Measurements from ENCODE around the gene TCAP. TPM values are rescaled to one million over a fixed set of nuclear protein-coding genes. Genes with fewer than 3 reads are reported as not detected.

TCAP gene
- total and polyA plus RNA-seq, 10 of the 15 experiments (the other 5 are each of a cell fraction or from before 2014, with no cell fraction given), result 0.17 to 1.0 (median 0.36) TPM; not detected in 3

DNA sequence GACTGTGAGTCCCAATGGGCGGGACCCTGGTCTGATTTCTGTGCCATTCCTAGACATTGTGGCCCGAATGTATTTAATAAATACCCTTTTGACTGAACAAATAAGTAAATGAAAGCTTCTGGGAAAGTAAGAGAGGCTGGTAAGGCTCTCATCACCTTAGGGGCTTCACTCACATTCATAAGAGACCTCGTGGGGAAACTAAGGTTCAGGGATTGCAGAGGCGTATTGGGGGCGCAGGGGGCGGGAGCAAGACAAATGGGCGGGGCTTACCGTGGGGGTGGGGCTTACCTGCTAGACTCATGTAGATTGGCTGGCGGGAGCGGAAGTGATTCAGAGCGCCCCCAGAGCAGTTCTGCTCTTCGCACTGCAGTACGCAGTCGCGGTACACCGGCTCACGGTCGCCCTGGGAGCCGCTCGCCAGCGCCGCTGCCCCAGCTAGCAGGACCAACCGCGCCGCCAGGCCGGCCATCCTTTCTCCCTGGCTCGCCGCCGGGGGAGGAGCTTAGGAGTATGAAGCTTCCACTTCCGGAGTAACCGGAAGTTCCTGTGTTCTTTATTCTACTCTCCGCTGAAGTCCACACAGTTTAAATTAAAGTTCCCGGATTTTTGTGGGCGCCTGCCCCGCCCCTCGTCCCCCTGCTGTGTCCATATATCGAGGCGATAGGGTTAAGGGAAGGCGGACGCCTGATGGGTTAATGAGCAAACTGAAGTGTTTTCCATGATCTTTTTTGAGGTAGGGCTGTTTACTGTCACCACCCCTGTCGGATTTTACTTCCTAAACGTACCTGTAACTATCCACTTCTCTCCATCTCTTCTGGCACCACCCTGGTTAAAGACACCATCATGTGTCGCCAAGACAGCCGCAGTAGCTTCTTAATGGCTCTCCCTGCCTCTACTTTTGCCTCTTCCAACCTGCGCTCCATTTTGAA, 22.7 kb downstream of the TCAP start, which contains the start of gene PGAP3 (continued):
- TF ChIP-seq, protein P1, sequence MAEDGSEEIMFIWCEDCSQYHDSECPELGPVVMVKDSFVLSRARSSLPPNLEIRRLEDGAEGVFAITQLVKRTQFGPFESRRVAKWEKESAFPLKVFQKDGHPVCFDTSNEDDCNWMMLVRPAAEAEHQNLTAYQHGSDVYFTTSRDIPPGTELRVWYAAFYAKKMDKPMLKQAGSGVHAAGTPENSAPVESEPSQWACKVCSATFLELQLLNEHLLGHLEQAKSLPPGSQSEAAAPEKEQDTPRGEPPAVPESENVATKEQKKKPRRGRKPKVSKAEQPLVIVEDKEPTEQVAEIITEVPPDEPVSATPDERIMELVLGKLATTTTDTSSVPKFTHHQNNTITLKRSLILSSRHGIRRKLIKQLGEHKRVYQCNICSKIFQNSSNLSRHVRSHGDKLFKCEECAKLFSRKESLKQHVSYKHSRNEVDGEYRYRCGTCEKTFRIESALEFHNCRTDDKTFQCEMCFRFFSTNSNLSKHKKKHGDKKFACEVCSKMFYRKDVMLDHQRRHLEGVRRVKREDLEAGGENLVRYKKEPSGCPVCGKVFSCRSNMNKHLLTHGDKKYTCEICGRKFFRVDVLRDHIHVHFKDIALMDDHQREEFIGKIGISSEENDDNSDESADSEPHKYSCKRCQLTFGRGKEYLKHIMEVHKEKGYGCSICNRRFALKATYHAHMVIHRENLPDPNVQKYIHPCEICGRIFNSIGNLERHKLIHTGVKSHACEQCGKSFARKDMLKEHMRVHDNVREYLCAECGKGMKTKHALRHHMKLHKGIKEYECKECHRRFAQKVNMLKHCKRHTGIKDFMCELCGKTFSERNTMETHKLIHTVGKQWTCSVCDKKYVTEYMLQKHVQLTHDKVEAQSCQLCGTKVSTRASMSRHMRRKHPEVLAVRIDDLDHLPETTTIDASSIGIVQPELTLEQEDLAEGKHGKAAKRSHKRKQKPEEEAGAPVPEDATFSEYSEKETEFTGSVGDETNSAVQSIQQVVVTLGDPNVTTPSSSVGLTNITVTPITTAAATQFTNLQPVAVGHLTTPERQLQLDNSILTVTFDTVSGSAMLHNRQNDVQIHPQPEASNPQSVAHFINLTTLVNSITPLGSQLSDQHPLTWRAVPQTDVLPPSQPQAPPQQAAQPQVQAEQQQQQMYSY (CRISPR knock-in tag; IDR thresholded peaks at IDR 0.05), result no peak
- TF ChIP-seq NFXL1 (IDR thresholded peaks at IDR 0.05; ENCODE audit: borderline replicate concordance) (no peak), LARP7 (IDR thresholded peaks at IDR 0.05) (0 out of 2 replicates have a peak, but pooled peaks have one; percentile 47), PML (IDR thresholded peaks at IDR 0.05; ENCODE audit: low read length) (peak; percentile 81), BACH1 (IDR thresholded peaks at IDR 0.05; ENCODE audit: borderline replicate concordance) (peak; percentile 49; the same call in 1 of the 2 replicates), TAF1 (IDR thresholded peaks at IDR 0.05; ENCODE audit: borderline replicate concordance, low read depth, low read length) (peak; percentile 84), RBBP5 (conservative IDR thresholded peaks at IDR 0.05) (no peak), IKZF2 (IDR thresholded peaks at IDR 0.05) (peak; percentile 10 to 11; a peak in 1 of 4 replicates), GABPA (IDR thresholded peaks at IDR 0.05; ENCODE audit: low read depth) (peak; percentile 99), POLR2AphosphoS5 (IDR thresholded peaks at IDR 0.05; ENCODE audit: low read length) (peak; percentile 87), CHD1 (IDR thresholded peaks at IDR 0.05; ENCODE audit: low read depth, low read length) (no peak), MYB (IDR thresholded peaks at IDR 0.05; ENCODE audit: borderline replicate concordance, low read depth, low read length) (no peak), EED (IDR thresholded peaks at IDR 0.05; ENCODE audit: low read depth) (no peak), SPI1 (IDR thresholded peaks at IDR 0.05; ENCODE audit: borderline replicate concordance, insufficient read depth, low read depth, low read length) (peak; percentile 65), MEF2B (IDR thresholded peaks at IDR 0.05; ENCODE audit: partially characterized antibody, poor library complexity, severe bottlenecking) (peak; percentile 11), TCF12 (IDR thresholded peaks at IDR 0.05; ENCODE audit: low read depth, low read length) (no peak)
- TF ChIP-seq, protein P2, sequence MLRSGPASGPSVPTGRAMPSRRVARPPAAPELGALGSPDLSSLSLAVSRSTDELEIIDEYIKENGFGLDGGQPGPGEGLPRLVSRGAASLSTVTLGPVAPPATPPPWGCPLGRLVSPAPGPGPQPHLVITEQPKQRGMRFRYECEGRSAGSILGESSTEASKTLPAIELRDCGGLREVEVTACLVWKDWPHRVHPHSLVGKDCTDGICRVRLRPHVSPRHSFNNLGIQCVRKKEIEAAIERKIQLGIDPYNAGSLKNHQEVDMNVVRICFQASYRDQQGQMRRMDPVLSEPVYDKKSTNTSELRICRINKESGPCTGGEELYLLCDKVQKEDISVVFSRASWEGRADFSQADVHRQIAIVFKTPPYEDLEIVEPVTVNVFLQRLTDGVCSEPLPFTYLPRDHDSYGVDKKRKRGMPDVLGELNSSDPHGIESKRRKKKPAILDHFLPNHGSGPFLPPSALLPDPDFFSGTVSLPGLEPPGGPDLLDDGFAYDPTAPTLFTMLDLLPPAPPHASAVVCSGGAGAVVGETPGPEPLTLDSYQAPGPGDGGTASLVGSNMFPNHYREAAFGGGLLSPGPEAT (IDR thresholded peaks at IDR 0.05; ENCODE audit: low read depth), result peak; percentile 79
- TF ChIP-seq, protein P3, sequence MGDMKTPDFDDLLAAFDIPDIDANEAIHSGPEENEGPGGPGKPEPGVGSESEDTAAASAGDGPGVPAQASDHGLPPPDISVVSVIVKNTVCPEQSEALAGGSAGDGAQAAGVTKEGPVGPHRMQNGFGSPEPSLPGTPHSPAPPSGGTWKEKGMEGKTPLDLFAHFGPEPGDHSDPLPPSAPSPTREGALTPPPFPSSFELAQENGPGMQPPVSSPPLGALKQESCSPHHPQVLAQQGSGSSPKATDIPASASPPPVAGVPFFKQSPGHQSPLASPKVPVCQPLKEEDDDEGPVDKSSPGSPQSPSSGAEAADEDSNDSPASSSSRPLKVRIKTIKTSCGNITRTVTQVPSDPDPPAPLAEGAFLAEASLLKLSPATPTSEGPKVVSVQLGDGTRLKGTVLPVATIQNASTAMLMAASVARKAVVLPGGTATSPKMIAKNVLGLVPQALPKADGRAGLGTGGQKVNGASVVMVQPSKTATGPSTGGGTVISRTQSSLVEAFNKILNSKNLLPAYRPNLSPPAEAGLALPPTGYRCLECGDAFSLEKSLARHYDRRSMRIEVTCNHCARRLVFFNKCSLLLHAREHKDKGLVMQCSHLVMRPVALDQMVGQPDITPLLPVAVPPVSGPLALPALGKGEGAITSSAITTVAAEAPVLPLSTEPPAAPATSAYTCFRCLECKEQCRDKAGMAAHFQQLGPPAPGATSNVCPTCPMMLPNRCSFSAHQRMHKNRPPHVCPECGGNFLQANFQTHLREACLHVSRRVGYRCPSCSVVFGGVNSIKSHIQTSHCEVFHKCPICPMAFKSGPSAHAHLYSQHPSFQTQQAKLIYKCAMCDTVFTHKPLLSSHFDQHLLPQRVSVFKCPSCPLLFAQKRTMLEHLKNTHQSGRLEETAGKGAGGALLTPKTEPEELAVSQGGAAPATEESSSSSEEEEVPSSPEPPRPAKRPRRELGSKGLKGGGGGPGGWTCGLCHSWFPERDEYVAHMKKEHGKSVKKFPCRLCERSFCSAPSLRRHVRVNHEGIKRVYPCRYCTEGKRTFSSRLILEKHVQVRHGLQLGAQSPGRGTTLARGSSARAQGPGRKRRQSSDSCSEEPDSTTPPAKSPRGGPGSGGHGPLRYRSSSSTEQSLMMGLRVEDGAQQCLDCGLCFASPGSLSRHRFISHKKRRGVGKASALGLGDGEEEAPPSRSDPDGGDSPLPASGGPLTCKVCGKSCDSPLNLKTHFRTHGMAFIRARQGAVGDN (IDR thresholded peaks at IDR 0.05), result peak; percentile 25; the same call in 1 of the 2 replicates
